Skeletal muscle tissue (tissue), 4 donors: ENCODE measurements around the gene CALHM4. TPM values are rescaled to one million over a fixed set of nuclear protein-coding genes. Genes with fewer than 3 reads are reported as not detected.

Experiments used
- H3K27ac ChIP-seq: one replicate; pipeline ENCODE4 v1.7.0; 2013; ENCODE audit warnings: mild to moderate bottlenecking, low read depth, low read length, inconsistent platforms
- H3K27me3 ChIP-seq, 3 donors: one replicate each; pipeline ENCODE4 v1.7.0; 2013; ENCODE audit warnings: low read length in 3 of 3; ENCODE audit not compliant: control insufficient read depth in 3 of 3, insufficient read depth in 3 of 3
- H3K36me3 ChIP-seq, 3 donors: one replicate each; pipeline ENCODE4 v1.7.0; 2013; ENCODE audit warnings: low read length in 3 of 3; ENCODE audit not compliant: control insufficient read depth in 3 of 3, insufficient read depth in 3 of 3
- H3K4me1 ChIP-seq, 3 donors: one replicate each; pipeline ENCODE4 v1.7.0; 2013; ENCODE audit warnings: low read length in 3 of 3, mild to moderate bottlenecking in 3 of 3; ENCODE audit not compliant: control insufficient read depth in 3 of 3, insufficient read depth in 3 of 3
- H3K4me3 ChIP-seq, 3 donors: one replicate each; pipeline ENCODE4 v1.7.0; 2013; ENCODE audit warnings: low read length in 3 of 3
- H3K9ac ChIP-seq, 3 donors: one replicate each; pipeline ENCODE4 v1.7.0; 2013; ENCODE audit warnings: low read length in 3 of 3, mild to moderate bottlenecking in 3 of 3, moderate library complexity in 2 of 3, low read depth in 1 of 3
- H3K9me3 ChIP-seq, 3 donors: one replicate each; pipeline ENCODE4 v1.7.0; 2013; ENCODE audit warnings: low read length in 3 of 3; ENCODE audit not compliant: control insufficient read depth in 3 of 3
- total RNA-seq: library from RNA; depleted of rRNA; stranded (reverse); fragments of >200 nt; gene quantifications from one replicate; pipeline ENCODE4 v1.2.3, GENCODE V29; 2014
- donor health status: Osteomylitis.

CALHM4 gene
- total RNA-seq, 1 donor from 2014 or later: not detected

DNA sequence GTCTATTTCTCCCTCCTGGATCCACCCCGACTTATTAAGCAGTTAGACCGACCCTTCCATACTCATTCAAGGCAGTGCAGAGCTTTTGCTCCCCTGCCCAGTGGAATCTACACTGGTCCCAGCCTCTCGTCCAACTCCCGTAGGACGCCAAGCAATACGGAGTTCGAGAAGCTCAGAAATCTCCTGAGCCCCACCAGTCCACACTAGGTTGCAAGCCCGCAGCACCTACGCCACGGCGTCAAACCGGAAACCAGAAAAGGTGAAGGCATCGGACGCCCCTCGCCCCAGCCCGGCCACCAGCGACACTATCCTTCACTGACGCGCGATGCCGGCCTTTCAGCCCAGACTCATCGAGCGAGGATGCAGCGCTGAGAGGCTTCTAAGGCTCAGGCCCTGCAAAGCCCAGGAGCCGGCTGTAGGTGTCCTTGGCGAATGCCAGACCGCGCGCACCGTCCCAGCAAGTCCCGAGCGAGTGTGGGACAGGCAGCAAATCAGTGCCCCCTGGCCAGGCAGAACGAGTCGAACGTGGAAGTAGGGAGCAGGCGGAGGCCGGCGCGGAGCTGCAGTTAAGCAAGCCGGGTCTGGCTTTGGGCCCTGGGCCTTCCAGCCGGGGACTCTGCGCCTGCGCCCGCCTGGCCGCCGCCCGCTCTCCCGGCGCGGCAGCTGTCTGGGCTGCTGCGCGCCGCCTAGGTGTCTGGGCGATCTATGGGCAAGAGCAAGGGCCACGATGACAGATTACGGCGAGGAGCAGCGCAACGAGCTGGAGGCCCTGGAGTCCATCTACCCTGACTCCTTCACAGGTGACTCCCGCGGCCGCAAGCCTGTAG is 17.5 kb downstream of the CALHM4 start, which contains the start of gene RWDD1:
Gene RWDD1 (plus strand): TSS at position 649 of the 827 bp plus-strand sequence. CDS start 79 bp downstream, at position 728.
- H3K4me3 ChIP-seq: peak within 1 kb of the TSS; percentile 93 to 99 (median 96)
- H3K4me1 ChIP-seq: peaks cover 13 to 26% (median 15%) of the 10 kb centered on the region in 3 donors
- H3K36me3 ChIP-seq: no peaks in the 10 kb centered on the region
- H3K27me3 ChIP-seq: no peaks in the 10 kb centered on the region
- peak within 1 kb of the TSS; percentile 93 to 96 (median 95) for H3K9ac ChIP-seq
- peak within 1 kb of the TSS; percentile 88 for H3K27ac ChIP-seq
- no peaks in the 10 kb centered on the region for H3K9me3 ChIP-seq

DNA sequence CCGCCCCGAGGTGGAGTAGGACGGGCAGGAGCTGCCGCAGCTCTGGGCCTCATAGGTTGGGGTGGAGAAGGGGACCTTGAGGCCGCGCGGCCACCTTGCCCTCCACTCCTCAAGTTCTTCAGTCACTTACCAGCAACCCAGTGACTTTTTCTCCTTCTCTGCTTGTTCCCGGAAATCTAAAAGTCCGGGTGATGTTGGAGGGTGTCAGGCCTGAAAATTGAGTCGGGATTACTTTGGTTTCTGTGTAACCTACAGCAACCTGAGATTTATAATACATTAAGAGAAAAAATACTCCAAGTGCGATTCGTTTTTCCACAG is 18.1 kb downstream of the CALHM4 start:
- H3K9me3 ChIP-seq: no peaks in the 10 kb centered on the region

DNA sequence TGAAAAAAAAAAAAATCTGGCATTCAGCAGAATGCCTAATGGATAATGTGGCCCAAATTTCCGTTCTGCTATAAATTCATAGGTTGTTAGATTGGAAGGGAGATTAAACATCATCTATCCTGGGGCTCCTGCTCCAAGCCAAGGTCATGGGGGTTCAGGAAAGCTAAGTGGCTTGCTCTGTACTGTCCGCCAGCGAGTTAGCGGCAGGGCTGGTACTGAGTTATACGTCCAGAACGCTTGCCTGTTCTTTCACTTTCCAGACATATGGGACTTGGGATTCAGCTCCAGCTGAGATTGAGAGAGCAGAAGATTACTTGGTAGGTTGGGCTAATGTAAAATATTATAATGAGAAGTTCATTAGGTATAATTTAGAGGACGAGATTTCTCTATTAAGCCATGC is 18.6 kb downstream of the CALHM4 start:
- peaks cover 0 to 5% (median 0%) of the 10 kb centered on the region in 3 donors for H3K36me3 ChIP-seq
- H3K4me1 ChIP-seq: peaks cover 13 to 26% (median 15%) of the 10 kb centered on the region in 3 donors
- no peaks in the 10 kb centered on the region for H3K9me3 ChIP-seq
- H3K27ac ChIP-seq: peak overlapping the region; percentile 88
- peak overlapping the region; percentile 91 to 96 (median 95) for H3K9ac ChIP-seq
- no peaks in the 10 kb centered on the region for H3K27me3 ChIP-seq
- peak overlapping the region; percentile 88 to 93 (median 90) for H3K4me3 ChIP-seq

More for the DNA sequence above, 18.1 kb downstream of the CALHM4 start:
- no peaks in the 10 kb centered on the region for H3K27me3 ChIP-seq
- H3K4me1 ChIP-seq: peaks cover 13 to 26% (median 15%) of the 10 kb centered on the region in 3 donors
- peak overlapping the region; percentile 91 to 96 (median 95) for H3K9ac ChIP-seq
- peak overlapping the region; percentile 88 to 93 (median 90) for H3K4me3 ChIP-seq
- peak overlapping the region; percentile 88 for H3K27ac ChIP-seq
- H3K36me3 ChIP-seq: peaks cover 0 to under 1% (median 0%) of the 10 kb centered on the region in 3 donors

DNA sequence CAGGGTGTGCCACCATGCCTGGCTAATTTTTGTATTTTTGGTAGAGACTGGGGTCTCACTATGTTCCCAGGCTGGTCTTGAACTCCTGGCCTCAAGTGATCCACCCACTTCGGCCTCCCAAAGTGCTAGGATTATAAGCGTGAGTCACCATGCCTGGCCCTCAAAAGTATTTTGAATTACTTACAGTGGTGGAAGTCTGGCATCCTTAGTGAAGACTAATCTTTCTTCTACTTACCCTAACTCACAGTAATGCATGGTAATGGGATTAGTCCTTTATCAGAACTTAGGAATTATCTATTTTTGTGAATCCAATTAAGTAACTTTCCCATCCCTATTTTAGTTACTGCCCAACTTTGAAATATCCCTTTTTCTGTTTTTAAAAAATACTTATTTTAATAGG is 21.7 kb downstream of the CALHM4 start:
- no peak overlapping the region for H3K9ac ChIP-seq
- H3K27me3 ChIP-seq: no peaks in the 10 kb centered on the region
- peaks cover 0 to 10% (median 0%) of the 10 kb centered on the region in 3 donors for H3K36me3 ChIP-seq
- no peak overlapping the region for H3K4me3 ChIP-seq
- no peak overlapping the region for H3K27ac ChIP-seq
- no peaks in the 10 kb centered on the region for H3K9me3 ChIP-seq
- peaks cover 9 to 20% (median 14%) of the 10 kb centered on the region in 3 donors for H3K4me1 ChIP-seq

DNA sequence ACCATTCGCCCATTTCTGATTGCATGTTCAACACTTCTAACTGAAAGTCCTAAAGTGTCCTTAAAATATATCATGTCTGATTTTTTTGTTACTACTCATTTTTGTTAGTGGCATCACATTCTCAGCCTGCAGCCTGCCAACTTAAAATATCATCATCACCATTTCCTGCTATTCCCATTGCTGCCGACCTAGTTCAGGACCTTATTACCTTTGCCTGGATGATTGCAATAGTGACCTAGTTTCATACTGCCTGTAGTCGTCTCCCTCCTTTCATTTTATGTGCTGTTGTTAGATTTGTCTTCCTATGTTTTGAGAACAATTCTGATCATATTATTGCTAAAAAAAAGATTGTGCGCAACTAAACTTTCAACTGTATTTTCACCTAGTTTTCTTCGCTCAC is 23.9 kb downstream of the CALHM4 start:
- no peaks in the 10 kb centered on the region for H3K9me3 ChIP-seq
- peaks cover 5 to 13% (median 8%) of the 10 kb centered on the region in 3 donors for H3K4me1 ChIP-seq
- H3K36me3 ChIP-seq: peaks cover 0 to 10% (median 7%) of the 10 kb centered on the region in 3 donors
- no peaks in the 10 kb centered on the region for H3K27me3 ChIP-seq
- H3K9ac ChIP-seq: no peak overlapping the region
- no peak overlapping the region for H3K27ac ChIP-seq
- H3K4me3 ChIP-seq: no peak overlapping the region

DNA sequence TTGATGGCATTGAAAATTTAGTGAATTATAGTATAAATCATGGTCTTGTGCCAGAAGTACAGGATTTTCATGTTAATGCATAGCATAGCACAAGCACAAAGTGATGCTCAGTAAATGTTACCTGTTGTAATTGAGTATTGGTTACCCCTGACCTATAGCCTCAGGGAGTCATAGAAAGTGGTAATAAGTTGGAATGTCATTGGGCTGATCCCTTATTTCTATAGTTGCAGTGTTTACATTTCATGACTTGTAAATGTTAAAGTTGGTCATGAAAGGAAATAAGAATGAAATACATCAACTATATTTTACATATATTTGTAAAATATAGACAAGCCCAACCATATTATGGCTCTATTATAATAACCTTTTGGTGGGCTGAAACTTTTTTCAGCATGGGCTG is 24.8 kb downstream of the CALHM4 start:
- no peak overlapping the region for H3K27ac ChIP-seq
- no peak overlapping the region for H3K9ac ChIP-seq
- H3K36me3 ChIP-seq: peaks cover 0 to 12% (median 7%) of the 10 kb centered on the region in 3 donors
- H3K4me3 ChIP-seq: no peak overlapping the region
- H3K9me3 ChIP-seq: no peaks in the 10 kb centered on the region
- no peaks in the 10 kb centered on the region for H3K27me3 ChIP-seq
- peaks cover 0 to 6% (median 4%) of the 10 kb centered on the region in 3 donors for H3K4me1 ChIP-seq

DNA sequence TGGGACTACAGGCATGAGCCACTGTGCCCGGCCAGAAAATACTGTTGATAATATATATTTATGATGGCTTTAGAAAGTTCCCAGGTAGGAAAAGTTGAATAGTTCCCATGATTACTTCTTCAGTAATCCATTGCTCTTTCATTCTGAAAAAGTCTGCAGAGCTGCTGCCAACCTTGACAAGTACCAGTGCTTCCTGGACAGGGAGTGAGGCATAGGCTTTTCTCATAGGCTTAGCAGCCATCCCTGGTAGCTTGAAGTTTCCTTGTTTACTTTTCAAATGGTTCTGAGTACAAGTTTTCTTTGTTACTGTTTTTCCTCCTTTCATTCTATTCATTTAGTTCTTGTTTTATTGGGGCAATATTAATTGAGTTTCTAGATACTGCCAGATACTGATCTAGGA is 25.6 kb downstream of the CALHM4 start:
- Histone ChIP-seq H3K9ac (peak overlapping the region in 1 of 3 donors; percentile 36), H3K36me3 (peaks cover 3 to 15% (median 7%) of the 10 kb centered on the region in 3 donors)

DNA sequence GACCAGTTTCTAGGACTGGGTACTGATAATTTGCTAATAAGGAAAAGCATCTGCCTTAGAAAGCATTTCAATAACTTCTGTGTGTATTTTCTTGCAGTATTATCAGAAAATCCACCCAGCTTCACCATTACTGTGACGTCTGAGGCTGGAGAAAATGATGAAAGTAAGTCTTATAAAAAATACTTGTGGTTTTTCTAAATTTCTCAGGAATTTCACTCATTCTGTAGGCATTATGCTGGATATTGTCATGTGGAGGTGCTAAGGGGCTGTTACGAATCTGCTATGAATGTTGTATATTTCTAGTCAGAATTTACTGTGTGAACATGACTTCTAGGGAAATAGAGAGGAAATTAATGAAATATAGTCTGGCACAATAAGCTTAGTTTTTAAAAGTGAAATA is 26.6 kb downstream of the CALHM4 start:
- peaks cover 0 to 4% (median 0%) of the 10 kb centered on the region in 3 donors for H3K4me1 ChIP-seq
- H3K27ac ChIP-seq: no peak overlapping the region
- no peak overlapping the region for H3K9ac ChIP-seq
- no peak overlapping the region for H3K4me3 ChIP-seq
- no peaks in the 10 kb centered on the region for H3K9me3 ChIP-seq
- H3K27me3 ChIP-seq: no peaks in the 10 kb centered on the region
- peaks cover 5 to 18% (median 12%) of the 10 kb centered on the region in 3 donors for H3K36me3 ChIP-seq

More for the DNA sequence above, 25.6 kb downstream of the CALHM4 start:
- H3K4me1 ChIP-seq: peaks cover 0 to 4% (median 0%) of the 10 kb centered on the region in 3 donors
- no peaks in the 10 kb centered on the region for H3K27me3 ChIP-seq
- no peak overlapping the region for H3K4me3 ChIP-seq
- no peak overlapping the region for H3K27ac ChIP-seq
- no peaks in the 10 kb centered on the region for H3K9me3 ChIP-seq

DNA sequence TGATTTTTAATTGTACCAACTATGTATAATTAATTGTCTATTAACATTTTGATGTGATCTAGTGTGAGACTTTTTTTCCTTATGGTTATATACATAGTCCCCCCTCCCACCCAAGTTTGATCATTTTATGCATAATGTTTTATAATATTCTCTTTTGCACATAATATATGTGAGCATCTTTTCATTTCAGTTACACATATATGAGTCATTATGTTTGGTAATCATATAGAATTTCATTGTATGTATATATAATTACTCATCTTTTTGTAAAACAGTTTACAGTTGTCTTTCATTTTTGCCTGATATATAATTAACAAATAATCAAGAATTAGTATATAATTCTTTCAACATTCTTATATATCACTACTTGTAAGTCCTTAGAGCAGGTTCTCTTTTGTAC is 32.7 kb downstream of the CALHM4 start:
- Histone ChIP-seq H3K36me3 (peaks cover 5 to 35% (median 32%) of the 10 kb centered on the region in 3 donors), H3K4me3 (no peak overlapping the region), H3K27ac (no peak overlapping the region), H3K4me1 (no peaks in the 10 kb centered on the region), H3K9ac (no peak overlapping the region), H3K27me3 (no peaks in the 10 kb centered on the region), H3K9me3 (no peaks in the 10 kb centered on the region)

DNA sequence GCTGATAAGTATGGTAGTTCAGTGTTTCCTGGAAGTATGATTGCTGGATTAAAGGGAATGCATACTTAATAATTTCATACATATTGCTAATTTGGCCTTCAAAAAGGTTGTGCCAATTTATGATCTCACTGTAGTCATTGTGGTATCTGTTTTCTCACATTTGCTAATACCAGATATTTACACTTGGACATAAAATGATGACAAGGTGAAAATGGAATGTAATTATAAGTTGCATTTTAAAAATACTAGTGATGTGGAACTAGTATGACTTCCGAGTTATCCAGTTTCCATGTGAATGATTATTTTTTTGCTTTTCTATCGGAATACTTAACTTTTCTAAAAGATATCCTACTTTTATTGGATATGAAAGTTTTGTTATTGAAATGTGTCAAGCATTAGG is 33.2 kb downstream of the CALHM4 start:
- H3K36me3 ChIP-seq: peaks cover 8 to 39% (median 32%) of the 10 kb centered on the region in 3 donors
- no peak overlapping the region for H3K27ac ChIP-seq
- H3K27me3 ChIP-seq: no peaks in the 10 kb centered on the region
- H3K4me3 ChIP-seq: no peak overlapping the region
- H3K9ac ChIP-seq: no peak overlapping the region
- no peaks in the 10 kb centered on the region for H3K9me3 ChIP-seq
- H3K4me1 ChIP-seq: no peaks in the 10 kb centered on the region
